ENCODE data around the gene RARB.
A peak's percentile ranks its signal among the peaks of the same experiment; 100 is the strongest.

RARB gene

GRCh38 chr3:25575001-25575400 lies 146.9 kb downstream of the RARB start:
- peaks cover 42% of the 10 kb centered on the region for H3K4me1 Mint-ChIP-seq
- H3K27ac Mint-ChIP-seq = no peak overlapping the region
- no peaks in the 10 kb centered on the region for H3K9me3 Mint-ChIP-seq
- peaks cover 69% of the 10 kb centered on the region for H3K36me3 Mint-ChIP-seq (ENCODE audit: low read depth)
- no peak for TF ChIP-seq CTCF (IDR thresholded peaks at IDR 0.05; ENCODE audit: unreplicated experiment in 3 of 3)
- no peaks in the 10 kb centered on the region for H3K27me3 Mint-ChIP-seq (ENCODE audit: low read depth)
- no peak overlapping the region for H3K4me3 Mint-ChIP-seq

GRCh38 chr3:25576146-25576545 lies 148.1 kb downstream of the RARB start:
- Mint-ChIP-seq H3K27ac (no peak overlapping the region), H3K36me3 (ENCODE audit: low read depth) (peaks cover 69% of the 10 kb centered on the region), H3K9me3 (no peaks in the 10 kb centered on the region), H3K27me3 (ENCODE audit: low read depth) (no peaks in the 10 kb centered on the region), H3K4me1 (peaks cover 33% of the 10 kb centered on the region), H3K4me3 (no peak overlapping the region)
- TF ChIP-seq CTCF (IDR thresholded peaks at IDR 0.05; ENCODE audit: unreplicated experiment in 3 of 3) = no peak

GRCh38 chr3:25576831-25577454 lies 148.9 kb downstream of the RARB start:
- no peaks in the 10 kb centered on the region for H3K9me3 Mint-ChIP-seq
- no peaks in the 10 kb centered on the region for H3K27me3 Mint-ChIP-seq (ENCODE audit: low read depth)
- TF ChIP-seq CTCF (IDR thresholded peaks at IDR 0.05; ENCODE audit: unreplicated experiment in 3 of 3) = no peak
- H3K36me3 Mint-ChIP-seq (ENCODE audit: low read depth) = peaks cover 70% of the 10 kb centered on the region
- H3K27ac Mint-ChIP-seq = no peak overlapping the region
- H3K4me1 Mint-ChIP-seq = peaks cover 34% of the 10 kb centered on the region
- H3K4me3 Mint-ChIP-seq = no peak overlapping the region

- no peak for TF ChIP-seq CTCF (IDR thresholded peaks at IDR 0.05; ENCODE audit: unreplicated experiment in 3 of 3)
- Mint-ChIP-seq H3K27ac (peak overlapping the region in 2 of 3 experiments; percentile 54 to 77), H3K27me3 (ENCODE audit: low read depth) (no peaks in the 10 kb centered on the region), H3K4me1 (peaks cover 34% of the 10 kb centered on the region), H3K4me3 (no peak overlapping the region), H3K9me3 (no peaks in the 10 kb centered on the region), H3K36me3 (ENCODE audit: low read depth) (peaks cover 72% of the 10 kb centered on the region)
Measured at GRCh38 chr3:25578059-25578458, 150.0 kb downstream of the RARB start.

GRCh38 chr3:25580534-25580933 lies 152.5 kb downstream of the RARB start:
- no peak overlapping the region for H3K4me3 Mint-ChIP-seq
- no peak overlapping the region for H3K27ac Mint-ChIP-seq
- no peak for TF ChIP-seq CTCF (IDR thresholded peaks at IDR 0.05; ENCODE audit: unreplicated experiment in 3 of 3)
- H3K36me3 Mint-ChIP-seq (ENCODE audit: low read depth) = peaks cover 66% of the 10 kb centered on the region
- no peaks in the 10 kb centered on the region for H3K27me3 Mint-ChIP-seq (ENCODE audit: low read depth)
- no peaks in the 10 kb centered on the region for H3K9me3 Mint-ChIP-seq
- H3K4me1 Mint-ChIP-seq = peaks cover 21% of the 10 kb centered on the region

GRCh38 chr3:25581335-25581734 lies 153.3 kb downstream of the RARB start:
- Mint-ChIP-seq H3K9me3 (no peaks in the 10 kb centered on the region), H3K27ac (no peak overlapping the region)
- no peak for TF ChIP-seq CTCF (IDR thresholded peaks at IDR 0.05; ENCODE audit: unreplicated experiment in 3 of 3)

More at GRCh38 chr3:25581335-25581734, 153.3 kb downstream of the RARB start:
- Mint-ChIP-seq H3K4me1 (peaks cover 21% of the 10 kb centered on the region), H3K36me3 (ENCODE audit: low read depth) (peaks cover 69% of the 10 kb centered on the region), H3K27me3 (ENCODE audit: low read depth) (no peaks in the 10 kb centered on the region), H3K4me3 (no peak overlapping the region)
